ENCODE measurements around the gene CABP2. TPM values are rescaled to one million over a fixed set of nuclear protein-coding genes. Genes with fewer than 3 reads are reported as not detected.

Gene CABP2
- total RNA-seq, 1 experiment from 2014 or later, result not detected

DNA sequence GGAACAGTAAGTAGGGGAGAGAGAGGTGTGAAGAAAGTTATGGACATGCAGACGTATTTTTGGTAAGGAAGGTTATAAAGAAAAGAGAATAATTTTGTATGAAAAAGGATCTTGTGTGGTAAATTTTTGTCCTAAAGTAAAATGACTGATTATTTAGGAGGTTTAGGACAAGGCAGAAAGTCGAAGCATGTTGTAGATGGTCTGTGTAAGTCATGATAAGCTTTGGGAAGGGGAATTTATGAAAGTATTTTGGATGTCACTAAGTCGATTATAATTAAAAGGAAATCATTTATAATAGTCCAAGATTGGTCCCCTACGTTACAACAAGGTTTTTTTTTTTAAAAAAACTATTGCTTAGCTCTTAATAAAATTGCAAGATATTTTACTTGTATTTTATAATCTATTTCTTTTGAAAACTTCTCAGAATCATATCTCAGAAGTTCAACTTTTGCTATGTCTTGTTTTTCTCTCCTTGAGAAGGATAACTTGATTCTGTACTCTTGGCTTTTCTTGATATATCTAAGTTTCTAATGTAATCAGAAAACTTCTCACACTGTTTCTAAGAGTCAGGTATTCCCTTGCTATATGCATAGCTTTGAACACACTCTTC, 10.9 kb upstream of the CABP2 start:
- ChIA-PET POLR2A (ENCODE audit: low non-redundant PET) (no interaction called here), CTCF (no interaction called here)
- intact Hi-C loops (cut with micrococcal nuclease; ENCODE audit: unreplicated experiment), result no loop called here
- Histone ChIP-seq H3K27ac (ENCODE audit: low read depth, low read length, poor library complexity, severe bottlenecking) (no peak overlapping the region), H3K36me3 (ENCODE audit: insufficient read depth, low read length, poor library complexity, severe bottlenecking) (no peaks in the 10 kb centered on the region), H3K4me3 (ENCODE audit: low read depth, low read length, poor library complexity, severe bottlenecking) (no peak overlapping the region), H3K9me3 (ENCODE audit: low read depth, low read length, poor library complexity, severe bottlenecking) (peaks cover 32% of the 10 kb centered on the region), H3K27me3 (replicated peaks; ENCODE audit: insufficient read depth, low read depth, low read length, poor library complexity) (no peaks in the 10 kb centered on the region), H3K4me1 (ENCODE audit: insufficient read depth, low read length, poor library complexity, severe bottlenecking) (no peaks in the 10 kb centered on the region)
- DNase-seq (ENCODE audit: low spot score), result no peak
- no peak for TF ChIP-seq EZH2 (IDR thresholded peaks at IDR 0.05; ENCODE audit: borderline replicate concordance, low read depth, low read length, poor library complexity, severe bottlenecking)
- TF ChIP-seq, protein P1, sequence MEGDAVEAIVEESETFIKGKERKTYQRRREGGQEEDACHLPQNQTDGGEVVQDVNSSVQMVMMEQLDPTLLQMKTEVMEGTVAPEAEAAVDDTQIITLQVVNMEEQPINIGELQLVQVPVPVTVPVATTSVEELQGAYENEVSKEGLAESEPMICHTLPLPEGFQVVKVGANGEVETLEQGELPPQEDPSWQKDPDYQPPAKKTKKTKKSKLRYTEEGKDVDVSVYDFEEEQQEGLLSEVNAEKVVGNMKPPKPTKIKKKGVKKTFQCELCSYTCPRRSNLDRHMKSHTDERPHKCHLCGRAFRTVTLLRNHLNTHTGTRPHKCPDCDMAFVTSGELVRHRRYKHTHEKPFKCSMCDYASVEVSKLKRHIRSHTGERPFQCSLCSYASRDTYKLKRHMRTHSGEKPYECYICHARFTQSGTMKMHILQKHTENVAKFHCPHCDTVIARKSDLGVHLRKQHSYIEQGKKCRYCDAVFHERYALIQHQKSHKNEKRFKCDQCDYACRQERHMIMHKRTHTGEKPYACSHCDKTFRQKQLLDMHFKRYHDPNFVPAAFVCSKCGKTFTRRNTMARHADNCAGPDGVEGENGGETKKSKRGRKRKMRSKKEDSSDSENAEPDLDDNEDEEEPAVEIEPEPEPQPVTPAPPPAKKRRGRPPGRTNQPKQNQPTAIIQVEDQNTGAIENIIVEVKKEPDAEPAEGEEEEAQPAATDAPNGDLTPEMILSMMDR (conservative IDR thresholded peaks at IDR 0.05; ENCODE audit: low read depth, low read length), result no peak
- no TSS peak for BruUV-seq (replicated peaks)

DNA sequence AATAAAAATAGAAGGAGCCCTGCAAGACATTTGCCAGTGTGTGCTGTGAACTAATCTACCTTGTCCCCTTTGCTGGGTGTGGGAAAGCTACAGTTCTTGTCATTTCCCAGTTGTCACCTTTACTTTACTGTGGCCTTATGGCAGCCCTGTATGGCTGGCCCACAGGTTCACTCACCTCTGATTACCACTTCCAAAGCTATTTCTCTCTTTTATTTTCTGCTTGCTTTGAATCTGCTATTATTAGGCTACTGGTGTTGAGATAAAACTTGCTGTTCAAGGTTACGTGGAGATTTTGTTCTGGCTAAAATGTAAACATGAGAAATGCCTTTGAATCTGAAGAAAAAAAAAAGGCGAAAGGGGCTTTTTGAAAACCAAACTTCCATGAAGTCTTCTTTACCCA, 9.6 kb upstream of the CABP2 start:
- intact Hi-C loops (cut with micrococcal nuclease; ENCODE audit: unreplicated experiment), result no loop called here
- POLR2A ChIA-PET (ENCODE audit: low non-redundant PET), result no interaction called here
- BruUV-seq (replicated peaks), result no TSS peak
- no peak overlapping the region for H3K27ac ChIP-seq (ENCODE audit: low read depth, low read length, poor library complexity, severe bottlenecking)
- DNase-seq (ENCODE audit: low spot score), result no peak
- H3K36me3 ChIP-seq (ENCODE audit: insufficient read depth, low read length, poor library complexity, severe bottlenecking), result no peaks in the 10 kb centered on the region
- H3K4me1 ChIP-seq (ENCODE audit: insufficient read depth, low read length, poor library complexity, severe bottlenecking), result no peaks in the 10 kb centered on the region
- no peak overlapping the region for H3K4me3 ChIP-seq (ENCODE audit: low read depth, low read length, poor library complexity, severe bottlenecking)
- peaks cover 32% of the 10 kb centered on the region for H3K9me3 ChIP-seq (ENCODE audit: low read depth, low read length, poor library complexity, severe bottlenecking)
- TF ChIP-seq, protein P1 (conservative IDR thresholded peaks at IDR 0.05; ENCODE audit: low read depth, low read length), result no peak
- CTCF ChIA-PET, result no interaction called here
- H3K27me3 ChIP-seq (replicated peaks; ENCODE audit: insufficient read depth, low read depth, low read length, poor library complexity), result no peaks in the 10 kb centered on the region

DNA sequence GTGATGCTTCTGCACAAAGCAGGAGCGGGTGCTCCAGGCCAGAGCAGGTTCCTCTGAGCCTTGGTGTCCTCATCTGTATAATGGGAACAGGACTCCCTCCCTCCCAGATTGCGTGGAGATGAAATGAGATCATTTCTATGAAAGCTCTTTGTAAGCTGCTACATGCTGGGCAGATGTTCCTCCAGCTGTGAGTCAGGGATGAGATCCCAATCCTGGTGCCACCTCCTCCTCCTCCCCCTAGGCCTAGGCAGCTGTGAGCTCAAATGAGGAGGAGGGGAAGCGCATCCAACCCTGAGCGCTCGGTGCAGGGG, 7.0 kb upstream of the CABP2 start:
- H3K4me3 ChIP-seq (ENCODE audit: low read depth, low read length, poor library complexity, severe bottlenecking), result no peak overlapping the region
- H3K9me3 ChIP-seq (ENCODE audit: low read depth, low read length, poor library complexity, severe bottlenecking), result peaks cover 27% of the 10 kb centered on the region
- intact Hi-C loops (cut with micrococcal nuclease; ENCODE audit: unreplicated experiment), result no loop called here
- CTCF ChIA-PET, result no interaction called here
- no TSS peak for BruUV-seq (replicated peaks)
- H3K36me3 ChIP-seq (ENCODE audit: insufficient read depth, low read length, poor library complexity, severe bottlenecking), result no peaks in the 10 kb centered on the region
- no peaks in the 10 kb centered on the region for H3K4me1 ChIP-seq (ENCODE audit: insufficient read depth, low read length, poor library complexity, severe bottlenecking)
- POLR2A ChIA-PET (ENCODE audit: low non-redundant PET), result no interaction called here
- no peaks in the 10 kb centered on the region for H3K27me3 ChIP-seq (replicated peaks; ENCODE audit: insufficient read depth, low read depth, low read length, poor library complexity)
- TF ChIP-seq, protein P1 (conservative IDR thresholded peaks at IDR 0.05; ENCODE audit: low read depth, low read length), result no peak
- H3K27ac ChIP-seq (ENCODE audit: low read depth, low read length, poor library complexity, severe bottlenecking), result no peak overlapping the region
- DNase-seq (ENCODE audit: low spot score), result no peak
